ENCODE data around the gene THBD. TPM values are rescaled to one million over a fixed set of nuclear protein-coding genes. Genes with fewer than 3 reads are reported as not detected.

Gene THBD
- total RNA-seq, 1 experiment from 2014 or later: 3.1 TPM

DNA sequence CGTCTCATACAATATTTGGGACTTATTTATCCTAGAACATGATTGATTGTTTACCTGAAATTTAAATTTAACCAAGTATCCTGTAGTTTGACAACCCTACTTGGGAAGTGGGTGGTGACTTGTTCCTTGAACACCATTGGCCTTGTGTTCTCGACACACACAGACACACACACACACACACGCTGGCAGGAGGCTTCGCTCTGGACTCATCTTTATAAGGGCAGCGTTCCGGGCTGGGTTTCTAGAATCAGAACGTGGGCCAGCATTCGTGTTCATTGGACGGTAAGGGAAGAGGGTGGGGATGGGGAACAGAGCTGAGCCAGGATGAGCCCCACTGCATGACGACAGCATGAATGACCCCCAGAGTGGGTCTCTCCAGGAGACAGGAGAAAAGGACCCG, 30.5 kb downstream of the THBD start:
- intact Hi-C loops (cut with micrococcal nuclease): no loop called here
- no peaks in the 10 kb centered on the region for H3K79me2 ChIP-seq (ENCODE audit: low read length)
- H3K4me3 ChIP-seq (ENCODE audit: low read length): no peak overlapping the region
- TF ChIP-seq EZH2 (IDR thresholded peaks at IDR 0.05; ENCODE audit: low read length, unreplicated experiment) (no peak), EZH2phosphoT487 (IDR thresholded peaks at IDR 0.05; ENCODE audit: borderline replicate concordance, low read length) (no peak)
- TF ChIP-seq, protein P1, sequence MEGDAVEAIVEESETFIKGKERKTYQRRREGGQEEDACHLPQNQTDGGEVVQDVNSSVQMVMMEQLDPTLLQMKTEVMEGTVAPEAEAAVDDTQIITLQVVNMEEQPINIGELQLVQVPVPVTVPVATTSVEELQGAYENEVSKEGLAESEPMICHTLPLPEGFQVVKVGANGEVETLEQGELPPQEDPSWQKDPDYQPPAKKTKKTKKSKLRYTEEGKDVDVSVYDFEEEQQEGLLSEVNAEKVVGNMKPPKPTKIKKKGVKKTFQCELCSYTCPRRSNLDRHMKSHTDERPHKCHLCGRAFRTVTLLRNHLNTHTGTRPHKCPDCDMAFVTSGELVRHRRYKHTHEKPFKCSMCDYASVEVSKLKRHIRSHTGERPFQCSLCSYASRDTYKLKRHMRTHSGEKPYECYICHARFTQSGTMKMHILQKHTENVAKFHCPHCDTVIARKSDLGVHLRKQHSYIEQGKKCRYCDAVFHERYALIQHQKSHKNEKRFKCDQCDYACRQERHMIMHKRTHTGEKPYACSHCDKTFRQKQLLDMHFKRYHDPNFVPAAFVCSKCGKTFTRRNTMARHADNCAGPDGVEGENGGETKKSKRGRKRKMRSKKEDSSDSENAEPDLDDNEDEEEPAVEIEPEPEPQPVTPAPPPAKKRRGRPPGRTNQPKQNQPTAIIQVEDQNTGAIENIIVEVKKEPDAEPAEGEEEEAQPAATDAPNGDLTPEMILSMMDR (conservative IDR thresholded peaks at IDR 0.05; ENCODE audit: low read depth, low read length): no peak
- DNase-seq (no peak), ATAC-seq (no peak)
- no TSS peak for BruUV-seq (replicated peaks)
- POLR2A ChIA-PET (ENCODE audit: unreplicated experiment): no interaction called here
- no peaks in the 10 kb centered on the region for H3K9me3 ChIP-seq (ENCODE audit: low read length)
- H3K4me2 ChIP-seq (ENCODE audit: low read length): no peak overlapping the region
- no peaks in the 10 kb centered on the region for H3K9me2 ChIP-seq (replicated peaks; ENCODE audit: low read length)
- H3K27ac ChIP-seq (ENCODE audit: low read length): no peak overlapping the region
- no peak overlapping the region for H3K9ac ChIP-seq (ENCODE audit: low read length)
- H3K4me1 ChIP-seq (ENCODE audit: insufficient read depth, low read length): 0 out of 2 replicates have a peak, but pooled peaks cover 7% of the 10 kb centered on the region
- H3K27me3 ChIP-seq (ENCODE audit: low read length): 0 out of 2 replicates have a peak, but pooled peaks cover 2% of the 10 kb centered on the region
- no peak overlapping the region for H2AFZ ChIP-seq (ENCODE audit: low read length)
- CTCF ChIA-PET: no interaction called here
- H3K36me3 ChIP-seq (ENCODE audit: low read depth, low read length): no peaks in the 10 kb centered on the region
- H4K20me1 ChIP-seq (ENCODE audit: low read length): no peaks in the 10 kb centered on the region
- H3F3A ChIP-seq (ENCODE audit: low read length, unreplicated experiment): no peaks in the 10 kb centered on the region

DNA sequence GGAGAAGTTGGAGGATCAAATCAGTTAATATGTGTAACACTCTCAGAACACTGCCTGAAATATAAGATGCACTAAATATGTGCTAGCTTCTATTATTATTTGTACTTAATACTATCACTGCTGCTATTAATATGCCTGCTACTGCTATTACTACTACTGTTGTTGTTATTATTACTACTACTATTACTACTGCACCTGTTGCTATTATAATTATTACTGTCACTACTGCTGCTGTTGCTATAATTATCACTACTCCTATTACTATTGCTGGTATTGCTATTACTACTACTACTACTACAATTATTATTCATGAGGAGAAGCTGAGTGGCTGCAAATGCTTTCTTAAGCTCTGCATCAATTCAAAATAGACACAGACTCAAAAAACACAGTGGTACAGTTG, 31.0 kb downstream of the THBD start:
- no peak overlapping the region for H3K9ac ChIP-seq (ENCODE audit: low read length)
- H3K4me3 ChIP-seq (ENCODE audit: low read length): no peak overlapping the region
- DNase-seq: no peak
- H3F3A ChIP-seq (ENCODE audit: low read length, unreplicated experiment): no peaks in the 10 kb centered on the region
- CTCF ChIA-PET: no interaction called here
- ATAC-seq: no peak
- POLR2A ChIA-PET (ENCODE audit: unreplicated experiment): no interaction called here
- H3K4me1 ChIP-seq (ENCODE audit: insufficient read depth, low read length): peaks cover 9% of the 10 kb centered on the region; the same call in 1 of the 2 replicates
- no peaks in the 10 kb centered on the region for H3K9me3 ChIP-seq (ENCODE audit: low read length)
- H3K4me2 ChIP-seq (ENCODE audit: low read length): no peak overlapping the region
- H3K27me3 ChIP-seq (ENCODE audit: low read length): 0 out of 2 replicates have a peak, but pooled peaks cover 2% of the 10 kb centered on the region
- no peaks in the 10 kb centered on the region for H3K79me2 ChIP-seq (ENCODE audit: low read length)
- BruUV-seq (replicated peaks): no TSS peak
- H2AFZ ChIP-seq (ENCODE audit: low read length): no peak overlapping the region
- intact Hi-C loops (cut with micrococcal nuclease): no loop called here
- H4K20me1 ChIP-seq (ENCODE audit: low read length): no peaks in the 10 kb centered on the region
- no peak overlapping the region for H3K27ac ChIP-seq (ENCODE audit: low read length)
- H3K9me2 ChIP-seq (replicated peaks; ENCODE audit: low read length): no peaks in the 10 kb centered on the region
- no peak for TF ChIP-seq EZH2 (IDR thresholded peaks at IDR 0.05; ENCODE audit: low read length, unreplicated experiment)
- no peak for TF ChIP-seq EZH2phosphoT487 (IDR thresholded peaks at IDR 0.05; ENCODE audit: borderline replicate concordance, low read length)
- TF ChIP-seq, protein P1 (conservative IDR thresholded peaks at IDR 0.05; ENCODE audit: low read depth, low read length): no peak
- H3K36me3 ChIP-seq (ENCODE audit: low read depth, low read length): no peaks in the 10 kb centered on the region

DNA sequence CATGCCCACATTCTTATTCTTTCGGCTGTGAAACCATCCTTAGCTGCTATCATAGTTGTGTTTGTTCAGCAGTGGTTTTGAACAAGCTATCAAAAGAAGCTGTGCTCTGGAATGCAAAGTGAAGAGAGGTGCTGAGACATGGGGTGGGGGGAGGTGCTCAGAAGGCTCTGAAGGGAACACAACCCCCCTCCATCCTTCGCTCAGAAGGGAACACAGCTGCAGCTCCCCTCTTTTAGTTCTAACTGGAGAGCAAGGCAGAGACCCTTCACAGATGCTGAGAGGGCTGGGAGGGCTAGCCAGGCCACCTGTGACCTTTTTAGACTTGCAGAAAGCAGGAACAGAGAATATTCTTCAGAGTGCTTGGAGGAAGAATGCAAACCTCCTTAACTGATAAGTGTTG, 32.0 kb downstream of the THBD start:
- Histone ChIP-seq H2AFZ (ENCODE audit: low read length) (no peak overlapping the region), H3K9me2 (replicated peaks; ENCODE audit: low read length) (no peaks in the 10 kb centered on the region), H3K4me2 (ENCODE audit: low read length) (no peak overlapping the region), H3F3A (ENCODE audit: low read length, unreplicated experiment) (no peaks in the 10 kb centered on the region), H3K4me1 (ENCODE audit: insufficient read depth, low read length) (peaks cover 8% of the 10 kb centered on the region; the same call in 1 of the 2 replicates), H3K9me3 (ENCODE audit: low read length) (no peaks in the 10 kb centered on the region), H3K9ac (ENCODE audit: low read length) (no peak overlapping the region), H3K36me3 (ENCODE audit: low read depth, low read length) (no peaks in the 10 kb centered on the region), H3K27me3 (ENCODE audit: low read length) (0 out of 2 replicates have a peak, but pooled peaks cover 2% of the 10 kb centered on the region), H4K20me1 (ENCODE audit: low read length) (no peaks in the 10 kb centered on the region), H3K4me3 (ENCODE audit: low read length) (no peak overlapping the region), H3K79me2 (ENCODE audit: low read length) (no peaks in the 10 kb centered on the region), H3K27ac (ENCODE audit: low read length) (no peak overlapping the region)
- ATAC-seq (no peak), DNase-seq (no peak)
- CTCF ChIA-PET: no interaction called here
- TF ChIP-seq, protein P1 (conservative IDR thresholded peaks at IDR 0.05; ENCODE audit: low read depth, low read length): no peak
- TF ChIP-seq EZH2phosphoT487 (IDR thresholded peaks at IDR 0.05; ENCODE audit: borderline replicate concordance, low read length) (no peak), EZH2 (IDR thresholded peaks at IDR 0.05; ENCODE audit: low read length, unreplicated experiment) (no peak)
- intact Hi-C loops (cut with micrococcal nuclease): no loop called here
- BruUV-seq (replicated peaks): no TSS peak
- POLR2A ChIA-PET (ENCODE audit: unreplicated experiment): no interaction called here
